ENCODE results near the gene DHX57.
A peak's percentile ranks its signal among the peaks of the same experiment; 100 is the strongest.
"Not testable (repeated sequence)": the region's sequence is repeated elsewhere in the genome, so short reads cannot be mapped to it uniquely, and the experiment has no call there.

Gene DHX57

DNA sequence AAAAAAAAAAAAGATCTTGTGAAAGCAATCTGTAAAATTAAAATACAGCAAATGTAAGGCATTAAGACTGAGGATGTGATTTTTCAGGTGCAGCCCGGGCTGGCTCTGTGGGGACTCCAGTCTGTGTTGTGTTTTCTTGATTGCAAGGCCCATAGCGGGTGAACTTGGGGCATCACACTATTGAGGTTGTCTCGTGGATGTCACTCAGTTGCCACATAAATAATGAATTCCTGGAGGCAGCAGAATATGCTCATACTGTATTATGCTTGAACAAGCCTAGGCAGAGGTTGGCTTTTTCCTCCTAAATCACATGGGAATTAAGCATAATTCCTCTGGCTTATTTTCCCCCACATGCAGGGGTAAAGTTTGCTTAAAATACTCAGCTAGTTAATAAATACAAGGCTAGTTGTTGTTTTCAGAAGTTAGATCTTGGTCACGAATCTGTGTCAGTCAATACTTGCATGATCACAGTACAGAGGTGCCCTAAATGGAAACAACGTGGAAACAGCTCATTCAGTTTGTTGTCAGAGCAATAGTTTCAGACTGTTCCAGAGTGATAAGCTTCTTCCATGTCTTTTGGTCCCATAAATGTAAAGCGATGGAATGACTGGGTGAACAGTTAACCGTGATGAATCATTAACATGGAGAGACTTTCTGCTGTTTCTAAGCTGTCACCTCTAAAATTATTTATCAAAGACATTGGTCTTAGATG is 81.3 kb downstream of the DHX57 start:
- no peak for DNase-seq (ENCODE audit: low spot score)

DNA sequence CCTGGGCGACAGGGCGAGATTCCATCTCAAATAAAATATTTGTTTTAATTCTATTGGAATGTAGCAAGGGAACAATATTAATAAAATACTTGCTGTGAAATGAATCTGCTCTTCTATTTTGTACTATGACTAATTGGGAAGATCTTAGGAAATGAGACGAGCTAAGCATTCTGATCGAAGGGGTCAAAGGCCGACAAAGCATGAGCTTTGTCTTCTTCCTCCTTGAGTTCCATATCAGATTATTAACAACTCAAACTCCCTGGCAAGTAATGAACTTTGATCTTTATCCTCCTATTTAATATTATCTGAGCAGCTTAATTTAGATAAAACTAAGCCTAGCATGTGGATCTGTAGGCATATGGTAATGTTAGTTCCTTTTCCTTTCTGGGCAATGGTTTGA is 82.2 kb downstream of the DHX57 start:
- no peak for DNase-seq (ENCODE audit: low spot score)

DNA sequence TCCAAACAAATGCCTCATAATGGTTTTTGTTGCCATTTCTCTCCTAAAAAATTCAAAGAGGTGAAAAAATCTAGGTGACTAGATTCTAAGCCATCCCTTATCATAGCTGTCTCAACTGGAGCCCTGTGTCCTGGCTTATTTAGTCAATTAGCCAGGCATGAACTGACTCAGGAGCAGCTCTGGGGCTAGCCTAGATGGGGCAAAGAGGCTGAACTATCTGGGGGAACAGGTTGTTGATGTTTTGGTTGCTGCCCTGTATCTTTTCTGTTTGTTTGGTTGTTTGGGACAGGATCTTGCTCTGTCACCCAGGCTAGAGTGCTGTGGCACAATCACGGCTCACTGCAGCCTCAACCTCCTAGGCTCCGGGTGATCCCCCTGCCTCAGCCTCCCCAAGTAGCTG is 83.0 kb downstream of the DHX57 start:
- no peak for DNase-seq (ENCODE audit: low spot score)

DNA sequence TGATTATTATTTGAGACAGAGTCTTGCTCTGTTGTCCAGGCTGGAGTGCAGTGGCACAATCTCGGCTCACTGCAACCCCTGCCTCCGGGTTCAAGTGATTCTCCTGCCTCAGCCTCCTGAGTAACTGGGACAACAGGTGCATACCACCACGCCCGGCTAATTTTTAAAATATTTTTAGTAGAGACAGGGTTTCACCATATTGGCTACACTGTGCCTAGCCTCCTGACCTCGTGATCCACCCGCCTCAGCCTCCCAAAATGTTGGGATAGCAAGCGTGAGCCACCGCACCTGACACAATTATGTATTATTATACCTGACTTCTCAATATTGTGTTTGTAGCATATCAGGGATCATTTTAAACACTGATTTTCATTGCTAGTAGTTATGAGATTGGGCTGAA is 83.4 kb downstream of the DHX57 start:
- DNase-seq (ENCODE audit: low spot score): not testable (repeated sequence)

DNA sequence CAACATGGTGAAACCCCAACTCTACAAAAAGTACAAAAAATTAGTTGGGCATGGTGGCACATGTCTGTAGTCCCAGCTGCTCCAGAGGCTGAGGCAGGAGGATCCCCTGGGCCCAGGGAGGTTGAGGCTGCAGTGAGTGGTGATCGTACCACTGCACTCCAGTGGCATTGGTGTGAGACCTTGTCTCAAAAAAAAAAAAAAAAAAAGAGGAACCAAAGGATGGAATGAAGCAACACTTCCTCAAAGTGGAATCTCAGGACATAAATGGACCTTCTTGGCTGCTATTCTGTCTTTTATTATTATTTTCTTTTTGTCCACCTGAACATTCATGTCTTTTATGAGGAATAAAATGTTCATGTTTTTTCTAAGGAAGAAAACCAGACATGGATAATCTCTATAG is 84.0 kb downstream of the DHX57 start:
- no peak for DNase-seq (ENCODE audit: low spot score)

DNA sequence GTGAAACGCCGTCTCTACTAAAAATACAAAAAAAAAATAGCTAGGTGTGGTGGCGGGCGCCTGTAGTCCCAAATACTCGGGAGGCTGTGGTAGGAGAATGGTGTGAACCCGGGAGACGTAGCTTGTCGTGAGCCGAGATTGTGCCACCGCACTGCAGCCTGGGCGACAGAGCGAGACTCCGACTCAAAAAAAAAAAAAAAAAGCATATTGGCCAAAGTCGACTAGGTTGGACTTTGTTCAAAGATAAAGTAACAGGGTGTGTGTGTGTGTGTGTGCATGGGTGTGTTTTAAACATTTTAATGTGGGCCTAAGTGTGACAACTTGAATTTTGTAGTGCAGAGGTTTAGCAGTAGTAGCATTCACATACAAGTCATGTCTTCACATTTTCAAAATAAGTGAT is 86.0 kb downstream of the DHX57 start:
- no peak for DNase-seq (ENCODE audit: low spot score)

DNA sequence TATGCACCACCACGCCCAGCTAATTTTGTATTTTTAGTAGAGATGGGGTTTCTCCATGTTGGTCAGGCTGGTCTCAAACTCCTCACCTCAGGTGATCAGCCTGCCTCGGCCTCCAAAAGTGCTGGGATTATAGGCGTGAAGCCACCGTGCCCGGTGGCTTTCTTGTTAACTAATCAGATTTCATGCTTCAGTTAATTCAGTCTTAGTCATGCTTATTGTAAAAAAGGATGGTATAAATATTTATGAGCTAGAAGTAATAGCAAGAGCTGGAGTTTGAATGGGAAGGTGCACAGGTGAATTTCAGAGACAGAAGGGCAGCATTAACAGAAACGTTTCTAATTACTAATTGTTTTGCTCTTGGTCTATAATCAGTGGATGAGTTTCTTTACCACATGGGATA is 87.4 kb downstream of the DHX57 start:
- DNase-seq (ENCODE audit: low spot score): no peak

DNA sequence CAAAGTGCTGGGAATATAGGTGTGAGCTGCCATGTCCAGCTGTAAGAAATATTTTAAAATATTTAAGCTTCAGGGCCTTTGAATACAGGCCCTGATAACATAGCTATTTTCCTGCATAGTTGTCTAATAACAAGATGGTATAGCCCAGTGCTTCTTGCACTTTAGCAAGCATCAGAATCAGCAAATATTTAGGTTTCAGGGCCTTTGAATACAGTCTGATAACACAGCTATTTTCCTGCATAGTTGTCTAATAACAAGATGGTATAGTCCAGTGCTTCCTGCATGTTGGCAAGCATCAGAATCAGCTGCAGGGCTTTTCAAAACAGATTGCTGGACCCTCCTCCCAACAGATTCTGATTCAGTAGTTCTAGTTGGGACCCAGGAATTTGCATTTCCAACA is 92.1 kb downstream of the DHX57 start:
- DNase-seq (ENCODE audit: low spot score): no peak

DNA sequence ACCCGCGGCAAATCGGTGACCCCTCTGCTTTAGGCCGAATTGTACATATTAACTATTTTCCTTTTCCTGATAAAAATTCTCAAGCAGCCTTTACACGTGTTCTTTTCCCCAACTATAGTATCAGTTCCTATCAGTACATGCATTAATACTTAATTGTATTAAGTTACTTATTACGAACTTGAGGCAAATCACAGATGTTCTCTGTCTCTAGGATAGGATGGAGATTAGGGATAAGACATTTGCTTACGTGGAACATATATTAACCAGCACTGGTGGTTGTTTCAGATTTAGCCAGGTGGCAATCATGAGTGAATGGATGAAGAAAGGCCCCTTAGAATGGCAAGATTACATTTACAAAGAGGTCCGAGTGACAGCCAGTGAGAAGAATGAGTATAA is 97.0 kb downstream of the DHX57 start:
- DNase-seq (ENCODE audit: low spot score): no peak

DNA sequence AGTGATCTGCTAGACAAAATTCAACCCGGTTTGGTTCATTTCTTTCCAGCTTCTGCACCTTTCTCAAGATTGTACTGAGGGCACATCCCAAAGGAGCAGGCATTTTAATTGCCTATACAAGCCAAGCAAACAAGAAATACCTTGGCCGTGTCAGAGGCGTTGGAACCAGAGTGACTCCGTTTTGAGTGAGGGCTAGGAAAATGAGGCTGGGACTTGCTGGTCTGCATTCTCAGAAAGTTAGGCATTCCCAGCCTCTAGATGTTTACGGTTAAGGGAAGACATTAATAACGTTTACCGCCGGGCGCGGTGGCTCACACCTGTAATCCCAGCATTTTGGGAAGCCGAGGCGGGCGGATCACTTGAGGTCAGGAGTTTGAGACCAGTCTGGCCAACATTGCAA is 99.2 kb downstream of the DHX57 start:
- no peak for DNase-seq (ENCODE audit: low spot score)

DNA sequence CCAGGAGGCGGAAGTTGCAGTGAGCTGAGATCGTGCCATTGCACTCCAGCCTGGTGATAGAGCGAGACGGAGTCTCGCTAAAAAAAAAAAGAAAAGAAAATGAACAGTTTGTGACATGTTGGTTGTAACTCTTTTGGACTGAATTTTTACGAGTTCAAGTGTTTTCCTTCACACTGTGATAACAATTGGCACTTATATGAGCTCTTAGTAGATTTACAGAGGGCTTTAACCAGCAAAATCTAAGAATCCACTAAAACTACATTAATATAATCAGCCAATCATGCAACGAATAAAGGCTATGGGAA is 99.9 kb downstream of the DHX57 start:
- DNase-seq (ENCODE audit: low spot score): no peak

DNA sequence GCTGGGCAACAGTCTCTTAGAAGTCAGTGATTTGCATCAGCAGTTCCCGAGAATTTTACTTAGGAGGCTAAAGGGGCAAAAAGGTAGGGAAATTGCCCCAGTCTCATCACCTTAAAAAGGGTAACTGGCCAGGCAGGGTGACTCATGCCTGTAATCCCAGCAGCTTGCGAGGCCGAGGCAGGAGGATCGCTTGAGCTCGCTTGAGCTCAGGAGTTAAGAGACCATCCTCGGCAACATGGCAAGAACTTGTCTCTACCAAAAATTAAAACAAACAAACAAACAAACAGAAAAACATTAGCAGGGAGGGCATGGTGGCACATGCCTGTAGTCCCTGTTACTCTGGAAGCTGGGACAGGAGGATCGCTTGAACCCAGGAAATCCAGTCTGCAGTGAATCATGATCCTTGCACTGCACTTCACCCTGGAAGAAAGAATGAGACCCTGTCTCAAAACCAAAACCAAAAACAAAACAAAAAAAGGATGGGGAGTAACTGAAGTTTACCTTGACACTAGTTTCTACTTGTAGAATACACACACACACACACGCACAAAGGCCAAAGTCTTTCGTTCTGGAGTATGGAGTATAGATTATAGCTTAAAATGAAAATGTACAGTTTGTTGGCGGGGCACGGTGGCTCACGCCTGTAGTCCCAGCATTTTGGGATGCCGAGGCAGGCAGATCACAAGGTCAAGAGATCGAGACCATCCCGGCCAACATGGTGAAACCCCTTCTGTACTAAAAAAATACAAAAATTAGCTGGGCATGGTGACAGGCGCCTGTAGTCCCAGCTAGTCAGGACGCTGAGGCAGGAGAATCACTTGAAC is 100.4 kb downstream of the DHX57 start:
- no peak for DNase-seq (ENCODE audit: low spot score)

DNA sequence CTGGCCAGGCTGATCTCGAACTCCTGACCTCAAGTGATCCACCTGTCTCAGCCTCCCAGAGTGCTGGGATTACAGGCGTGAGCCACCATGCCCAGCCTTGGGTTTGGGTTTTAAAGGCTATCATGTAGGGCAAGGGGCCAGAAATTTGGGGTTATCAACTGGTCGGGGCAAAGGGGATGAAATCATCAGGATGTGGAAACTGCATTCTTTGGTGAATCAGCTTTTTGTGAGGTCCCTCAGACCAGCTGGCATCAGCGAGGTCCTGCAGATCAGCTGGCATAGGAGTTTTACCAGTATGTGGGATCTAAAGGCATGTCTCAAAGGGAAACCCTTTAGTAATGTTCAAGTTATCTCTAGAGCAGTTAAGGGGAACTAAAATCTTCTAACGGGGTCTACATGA is 104.1 kb downstream of the DHX57 start:
- DNase-seq (ENCODE audit: low spot score): no peak

DNA sequence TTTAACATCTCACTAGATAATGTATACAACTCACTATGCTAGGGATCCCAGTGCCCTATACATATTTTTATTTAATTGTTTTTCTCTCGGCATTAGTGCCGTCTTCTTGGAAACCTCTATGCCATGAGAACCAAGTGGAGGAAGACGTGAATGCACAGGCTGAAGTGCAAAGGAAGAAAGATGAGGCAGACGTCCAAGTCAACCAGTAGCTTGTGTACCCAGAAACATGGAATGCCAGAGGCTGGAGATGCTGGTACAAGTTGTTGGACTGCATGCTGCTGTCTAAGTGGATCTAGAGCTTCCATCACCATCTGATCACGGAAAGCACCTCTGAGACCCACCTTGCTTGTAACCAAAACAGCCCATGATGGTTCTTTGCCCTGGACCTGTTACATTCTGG is 110.2 kb downstream of the DHX57 start:
- no peak for DNase-seq (ENCODE audit: low spot score)

DNA sequence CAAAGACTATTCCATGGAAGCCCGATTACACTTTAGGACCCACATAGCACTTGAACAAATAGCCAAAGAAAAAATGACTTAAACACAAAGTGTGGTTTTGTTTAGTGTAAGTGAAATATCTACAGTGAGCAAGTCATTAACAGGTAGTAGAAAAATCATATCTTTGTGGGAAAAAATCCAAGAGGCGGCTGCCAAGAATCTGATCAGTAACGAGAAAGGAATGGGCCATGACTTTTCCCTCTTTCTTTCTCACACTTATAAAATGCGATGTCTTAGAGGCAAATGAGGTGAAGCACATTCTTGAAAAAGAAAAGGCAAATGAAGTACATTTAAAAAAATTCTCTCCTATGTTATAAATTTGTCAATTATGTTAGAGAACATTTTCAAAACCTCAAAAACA is 110.6 kb downstream of the DHX57 start:
- no peak for DNase-seq (ENCODE audit: low spot score)

DNA sequence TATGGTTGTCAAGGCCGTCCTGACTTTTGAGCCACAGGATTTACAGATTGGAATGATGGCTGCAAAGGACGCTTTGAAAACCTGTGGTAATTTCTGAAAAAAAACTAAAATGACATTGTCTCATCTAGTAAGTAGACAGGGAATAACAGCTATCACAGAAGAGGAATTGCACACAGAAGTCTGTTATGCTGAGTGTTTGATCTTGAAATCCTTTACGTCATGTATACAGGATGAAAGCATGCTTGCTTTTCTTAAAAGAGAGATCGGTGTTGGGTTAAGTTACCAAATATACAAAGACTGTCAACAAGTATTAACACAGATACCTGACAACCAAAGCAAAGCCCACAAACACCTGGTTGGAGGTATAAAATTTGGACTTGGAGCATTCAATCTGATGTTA is 112.0 kb downstream of the DHX57 start:
- DNase-seq (ENCODE audit: low spot score): no peak

DNA sequence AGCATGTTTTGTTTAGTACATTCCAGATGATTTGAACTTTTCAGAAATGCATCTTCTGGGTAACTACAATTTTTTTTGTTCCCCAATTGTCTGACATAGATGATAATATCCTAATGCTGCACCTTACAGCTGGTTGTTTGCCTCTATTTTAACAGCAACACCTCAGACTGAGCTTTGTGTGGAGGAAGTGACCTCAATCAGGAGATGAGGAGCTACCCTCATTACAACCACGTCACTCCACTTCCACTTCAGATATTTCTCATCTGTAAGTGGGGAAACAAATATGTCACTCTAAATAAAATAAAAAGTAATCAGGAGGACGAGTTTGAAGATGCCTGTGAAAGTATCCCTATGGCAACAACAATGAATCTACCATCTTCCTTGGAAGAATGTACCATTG is 112.5 kb downstream of the DHX57 start:
- DNase-seq (ENCODE audit: low spot score): no peak

DNA sequence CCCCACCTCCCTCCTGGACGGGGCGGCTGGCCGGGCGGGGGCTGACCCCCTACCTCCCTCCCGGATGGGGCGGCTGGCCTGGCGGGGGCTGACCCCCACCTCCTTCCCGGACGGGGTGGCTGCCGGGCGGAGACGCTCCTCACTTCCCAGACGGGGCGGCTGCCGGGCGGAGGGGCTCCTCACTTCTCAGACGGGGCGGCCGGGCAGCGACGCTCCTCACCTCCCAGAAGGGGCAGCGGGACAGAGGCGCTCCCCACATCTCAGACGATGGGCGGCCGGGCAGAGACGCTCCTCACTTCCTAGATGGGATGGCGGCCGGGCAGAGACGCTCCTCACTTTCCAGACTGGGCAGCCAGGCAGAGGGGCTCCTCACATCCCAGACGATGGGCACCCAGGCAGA is 119.8 kb downstream of the DHX57 start:
- not testable (repeated sequence) for DNase-seq (ENCODE audit: low spot score)

DNA sequence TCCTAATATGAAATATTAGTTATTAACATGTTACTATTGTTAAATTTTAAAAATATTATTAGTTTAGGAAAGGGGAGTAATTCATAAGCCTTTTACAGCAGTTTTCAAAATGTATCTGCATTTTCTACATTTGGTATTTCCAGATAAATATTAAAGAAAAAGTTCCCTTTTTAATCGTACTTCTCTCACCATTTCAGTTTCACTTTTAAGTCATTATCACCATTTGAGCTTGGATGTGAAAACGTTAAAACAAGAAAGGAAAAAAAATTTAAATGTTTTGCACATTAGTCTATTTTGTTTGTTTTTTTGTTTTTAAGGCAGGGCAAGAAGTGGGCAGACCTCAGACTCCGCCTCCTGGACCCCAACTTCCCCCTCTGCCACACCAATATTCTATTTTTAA is 121.2 kb downstream of the DHX57 start:
- DNase-seq (ENCODE audit: low spot score): no peak

DNA sequence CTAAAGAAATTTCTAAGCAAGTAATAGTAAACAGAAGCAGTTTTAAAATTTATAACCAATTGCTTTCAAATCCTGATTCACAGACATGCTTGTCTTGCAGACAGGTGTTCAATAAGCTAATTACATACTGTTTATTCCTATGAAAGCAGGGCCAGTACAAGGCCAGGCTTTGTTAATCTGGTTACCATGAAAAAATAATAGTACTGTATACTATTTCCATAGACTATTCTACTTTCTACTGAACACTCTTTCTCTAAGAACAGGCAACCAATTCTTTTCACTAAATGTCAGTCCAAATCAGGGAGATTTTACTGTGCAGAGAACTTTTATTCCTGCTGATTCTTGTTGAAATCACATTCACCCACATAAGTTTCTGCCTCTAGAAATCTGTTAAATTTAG is 121.7 kb downstream of the DHX57 start:
- DNase-seq (ENCODE audit: low spot score): no peak

DNA sequence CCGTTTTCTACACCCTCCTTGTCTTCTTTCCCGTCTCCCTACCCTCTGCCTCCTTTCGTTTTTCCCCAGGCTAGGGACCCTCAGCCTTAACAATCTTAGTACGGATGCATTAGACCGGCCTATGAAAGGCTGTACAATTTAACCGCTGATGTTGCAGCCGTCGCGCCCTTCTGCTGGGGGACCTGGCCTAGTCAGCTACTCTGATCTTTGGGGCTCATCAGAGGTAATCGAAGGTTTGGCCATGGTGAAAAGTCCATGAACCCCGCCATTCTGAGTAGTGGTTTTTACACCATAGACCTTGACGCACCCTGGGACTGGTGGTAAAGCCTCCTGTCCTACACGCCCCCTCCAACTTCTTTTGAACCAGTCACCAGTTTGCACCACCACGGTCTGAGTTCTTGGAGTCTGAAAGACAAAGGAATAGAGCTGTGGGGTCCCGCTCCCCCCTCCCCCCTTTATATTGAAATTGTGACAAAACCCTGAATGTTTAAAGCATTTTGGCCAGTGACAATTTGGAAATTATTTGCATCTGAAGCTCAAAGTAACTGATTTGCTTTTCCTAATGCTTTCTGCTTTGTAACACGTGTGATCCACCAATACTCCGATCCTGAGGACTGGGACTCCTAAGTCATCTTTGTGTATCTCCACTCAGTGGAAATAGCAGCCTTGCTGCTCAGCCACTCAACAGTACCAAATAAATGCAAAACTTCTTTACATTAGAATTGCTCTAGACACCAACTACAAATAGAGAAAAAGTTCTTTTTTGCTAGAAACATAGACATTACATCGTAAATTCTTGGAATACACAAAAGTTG is 123.9 kb downstream of the DHX57 start:
- peak; percentile 44 for DNase-seq (ENCODE audit: low spot score)

DNA sequence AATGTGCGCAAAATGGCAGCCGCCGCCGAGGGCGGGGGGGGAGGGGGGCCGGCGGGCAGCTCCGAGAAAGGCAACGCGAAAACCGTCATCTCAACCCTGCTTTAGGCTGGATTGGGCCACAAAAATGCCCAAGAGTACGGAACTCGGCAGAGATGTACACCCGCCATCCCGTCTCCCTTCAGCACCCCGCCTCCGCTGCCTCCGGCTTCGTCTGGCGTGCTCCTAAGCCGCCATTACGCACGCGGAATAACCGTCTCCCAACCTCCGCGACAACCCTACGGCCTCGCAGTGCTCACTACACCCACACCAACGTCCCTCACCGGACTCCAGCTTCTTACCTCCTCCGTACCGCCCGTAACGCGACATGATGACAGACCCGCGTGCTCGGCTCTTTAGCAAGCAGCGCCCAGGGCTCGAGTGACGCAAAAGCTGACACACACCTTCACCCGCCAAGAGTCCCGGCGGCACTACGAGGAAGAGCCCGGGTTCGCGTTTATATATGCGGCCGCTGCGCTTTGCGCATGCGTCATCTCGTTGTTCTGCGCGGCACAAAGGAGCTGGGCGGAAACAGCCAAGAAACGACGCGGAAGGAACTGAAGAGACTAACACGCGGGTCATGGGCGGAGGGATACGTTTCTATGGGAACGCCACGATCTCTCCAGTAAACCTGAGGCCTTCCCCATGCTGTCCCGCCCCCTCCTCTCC is 124.7 kb downstream of the DHX57 start, which contains the start of gene SRSF7:
Gene SRSF7 (minus strand): TSS at position 471 of the 705 bp plus-strand sequence. CDS start 105 bp downstream, at position 366.
- peak; percentile 99 for DNase-seq (ENCODE audit: low spot score)

Measured in cerebellar cortex (tissue), 1 donor.